HG02623 (cell line): ENCODE measurements around the gene LIG1.

ENCODE experiments used
- ATAC-seq: cut with Tn5 transposase; IDR thresholded peaks from one replicate; pipeline ENCODE4 v1.9.1; 2021; ENCODE audit warnings: moderate library complexity; ENCODE audit not compliant: unreplicated experiment

LIG1 gene

GRCh38 chr19:48182434-48182833 lies 12.3 kb upstream of the LIG1 start:
- ATAC-seq = no peak

GRCh38 chr19:48181505-48181904 lies 11.4 kb upstream of the LIG1 start:
- no peak for ATAC-seq

- ATAC-seq = no peak
These were observed 6.1 kb upstream of the LIG1 start for GRCh38 chr19:48176226-48176625.

GRCh38 chr19:48175578-48175977 lies 5.4 kb upstream of the LIG1 start:
- ATAC-seq = no peak

GRCh38 chr19:48174445-48175030 lies 4.4 kb upstream of the LIG1 start:
- ATAC-seq = no peak

- no peak for ATAC-seq
These were observed 1.6 kb upstream of the LIG1 start for GRCh38 chr19:48171710-48172109.

- ATAC-seq = no peak
These were observed 738 bp upstream of the LIG1 start for GRCh38 chr19:48170817-48171347.

GRCh38 chr19:48169578-48169938 lies 586 bp downstream of the LIG1 start:
- ATAC-seq = peak; percentile 7

- ATAC-seq = no peak
These were observed 1.5 kb downstream of the LIG1 start for GRCh38 chr19:48168689-48169088.

GRCh38 chr19:48158210-48158790 lies 11.8 kb downstream of the LIG1 start:
- ATAC-seq = no peak

GRCh38 chr19:48154003-48154402 lies 16.1 kb downstream of the LIG1 start:
- ATAC-seq = no peak

- no peak for ATAC-seq
These were observed 17.6 kb downstream of the LIG1 start for GRCh38 chr19:48152551-48152950.

- ATAC-seq = no peak
These were observed 20.7 kb downstream of the LIG1 start for GRCh38 chr19:48149430-48149829.

- no peak for ATAC-seq
These were observed 21.6 kb downstream of the LIG1 start for GRCh38 chr19:48148576-48148975.

- ATAC-seq = no peak
These were observed 22.5 kb downstream of the LIG1 start for GRCh38 chr19:48147597-48148175.

GRCh38 chr19:48139053-48139452 lies 31.1 kb downstream of the LIG1 start:
- ATAC-seq = no peak

- ATAC-seq = no peak
These were observed 32.7 kb downstream of the LIG1 start for GRCh38 chr19:48137411-48137810.

- ATAC-seq = no peak
These were observed 33.6 kb downstream of the LIG1 start for GRCh38 chr19:48136547-48136946.

- ATAC-seq = no peak
These were observed 34.7 kb downstream of the LIG1 start for GRCh38 chr19:48135411-48135810.

- no peak for ATAC-seq
These were observed 37.0 kb downstream of the LIG1 start for GRCh38 chr19:48133094-48133493.

GRCh38 chr19:48127561-48127960 lies 42.6 kb downstream of the LIG1 start:
- ATAC-seq = no peak

- ATAC-seq = no peak
These were observed 46.1 kb downstream of the LIG1 start for GRCh38 chr19:48123907-48124651.
